DOHH2 (cell line): Measurements from ENCODE around the gene EXOC3.

Experiments used
- H3F3A ChIP-seq: fragments of 200-600 bp; sonication (generic), shearing (Covaris generic); 2 replicates; pipeline ENCODE4 v1.6.0; 2016; ENCODE audit warnings: antibody characterized with exemption, mild to moderate bottlenecking; ENCODE audit not compliant: control insufficient read depth, insufficient read depth
- H3K27ac ChIP-seq: fragments of 200-600 bp; sonication (generic); 2 replicates; pipeline ENCODE4 v1.5.1; 2014; ENCODE audit warnings: low read depth, mild to moderate bottlenecking, low read length, moderate library complexity
- H3K27me3 ChIP-seq: fragments of 200-600 bp; sonication (generic); 2 replicates; pipeline ENCODE4 v1.6.1; 2014; ENCODE audit warnings: mild to moderate bottlenecking, low read length, mixed read lengths; ENCODE audit not compliant: control insufficient read depth
- H3K36me3 ChIP-seq: fragments of 200-600 bp; sonication (generic); 2 replicates; pipeline ENCODE4 v1.6.1; 2014; ENCODE audit warnings: mild to moderate bottlenecking, low read length, moderate library complexity, mixed read lengths; ENCODE audit not compliant: control insufficient read depth
- H3K4me1 ChIP-seq: fragments of 200-600 bp; sonication (generic); 2 replicates; pipeline ENCODE4 v1.6.1; 2014; ENCODE audit warnings: mild to moderate bottlenecking, low read length, mixed read lengths; ENCODE audit not compliant: control insufficient read depth
- H3K4me2 ChIP-seq: fragments of 200-600 bp; sonication (generic); 2 replicates; pipeline ENCODE4 v1.6.0; 2014; ENCODE audit warnings: mild to moderate bottlenecking, low read length, moderate library complexity
- H3K4me3 ChIP-seq: fragments of 200-600 bp; sonication (generic); 2 replicates; pipeline ENCODE4 v1.5.1; 2014; ENCODE audit warnings: mild to moderate bottlenecking, low read length, mixed read lengths
- H3K79me2 ChIP-seq: fragments of 200-600 bp; sonication (generic); 2 replicates; pipeline ENCODE4 v1.6.1; 2014; ENCODE audit warnings: mild to moderate bottlenecking, low read length, mixed read lengths; ENCODE audit not compliant: control insufficient read depth
- H3K9me2 ChIP-seq: fragments of 200-600 bp; sonication (generic); replicated peaks from 2 replicates; pipeline ENCODE4 v1.6.1; 2014; ENCODE audit warnings: mild to moderate bottlenecking, low read length, mixed read lengths; ENCODE audit not compliant: control insufficient read depth
- H3K9me3 ChIP-seq: fragments of 200-600 bp; sonication (generic); 2 replicates; pipeline ENCODE4 v1.6.1; 2014; ENCODE audit warnings: antibody characterized with exemption, low read length, mixed read lengths; ENCODE audit not compliant: control insufficient read depth, insufficient read depth
- H4K20me1 ChIP-seq: fragments of 200-600 bp; sonication (generic); 2 replicates; pipeline ENCODE4 v1.6.0; 2014; ENCODE audit warnings: low read depth, mild to moderate bottlenecking, antibody characterized with exemption, low read length, moderate library complexity; ENCODE audit not compliant: control insufficient read depth, insufficient read depth
- CTCF ChIP-seq: fragments of 200-600 bp; sonication (generic); IDR thresholded peaks from one replicate; pipeline ENCODE4 v1.5.1; 2014; ENCODE audit warnings: antibody characterized with exemption, mild to moderate bottlenecking, low read depth, low read length; ENCODE audit not compliant: poor library complexity, severe bottlenecking
- EZH2phosphoT487 ChIP-seq: fragments of 200-600 bp; sonication (generic); IDR thresholded peaks from 2 replicates; pipeline ENCODE4 v1.6.1; 2017; ENCODE audit warnings: borderline replicate concordance, mild to moderate bottlenecking, antibody characterized with exemption, low read length, moderate library complexity, mixed read lengths

Gene EXOC3

GRCh38 chr5:483434-484140, 40.6 kb downstream of the EXOC3 start:
- Histone ChIP-seq H3K9me3 (no peaks in the 10 kb centered on the region), H3K27me3 (no peaks in the 10 kb centered on the region), H3F3A (no peaks in the 10 kb centered on the region), H3K4me1 (no peaks in the 10 kb centered on the region), H4K20me1 (no peaks in the 10 kb centered on the region), H3K9me2 (no peaks in the 10 kb centered on the region), H3K4me2 (no peak overlapping the region), H3K36me3 (no peaks in the 10 kb centered on the region), H3K4me3 (no peak overlapping the region), H3K27ac (no peak overlapping the region), H3K79me2 (no peaks in the 10 kb centered on the region)
- TF ChIP-seq CTCF: no peak
- no peak for TF ChIP-seq EZH2phosphoT487

GRCh38 chr5:484556-484955, 41.6 kb downstream of the EXOC3 start:
- Histone ChIP-seq H4K20me1 (no peaks in the 10 kb centered on the region), H3K9me3 (no peaks in the 10 kb centered on the region), H3K27ac (no peak overlapping the region), H3F3A (no peaks in the 10 kb centered on the region), H3K4me2 (no peak overlapping the region), H3K4me3 (no peak overlapping the region), H3K79me2 (no peaks in the 10 kb centered on the region), H3K9me2 (no peaks in the 10 kb centered on the region), H3K27me3 (no peaks in the 10 kb centered on the region), H3K36me3 (no peaks in the 10 kb centered on the region), H3K4me1 (no peaks in the 10 kb centered on the region)
- TF ChIP-seq CTCF (no peak), EZH2phosphoT487 (no peak)

- no peak for TF ChIP-seq EZH2phosphoT487
- TF ChIP-seq CTCF: no peak
Measured at GRCh38 chr5:485113-485945, 42.4 kb downstream of the EXOC3 start.

More at GRCh38 chr5:485113-485945, 42.4 kb downstream of the EXOC3 start:
- Histone ChIP-seq H3K9me2 (no peaks in the 10 kb centered on the region), H3K27ac (no peak overlapping the region), H3K79me2 (no peaks in the 10 kb centered on the region), H3K27me3 (no peaks in the 10 kb centered on the region), H3K4me1 (no peaks in the 10 kb centered on the region), H3K36me3 (no peaks in the 10 kb centered on the region), H3K4me2 (no peak overlapping the region), H4K20me1 (no peaks in the 10 kb centered on the region), H3K4me3 (no peak overlapping the region), H3K9me3 (no peaks in the 10 kb centered on the region), H3F3A (no peaks in the 10 kb centered on the region)
